GM12878 (cell line): ENCODE measurements around the gene UFC1.

Experiments
- BHLHE40 ChIP-seq, 2 experiments: fragments of 450-650 bp in 1 of 2; IDR thresholded peaks; 2 replicates each; pipeline ENCODE4 v1.6.1; 2011 to 2017; ENCODE audit warnings: low read depth in 2 of 2, borderline replicate concordance in 1 of 2, improper control_type of control experiment in 1 of 2, low read length in 1 of 2, mild to moderate bottlenecking in 1 of 2
- CREM ChIP-seq: IDR thresholded peaks from 2 replicates; pipeline ENCODE4 v1.6.1; 2014; ENCODE audit warnings: antibody characterized with exemption, low read depth
- CTCF ChIP-seq, 3 experiments: IDR thresholded peaks in 2 of 3; conservative IDR thresholded peaks in 1 of 3; 2 replicates each; pipeline ENCODE4 v1.5.1; 2011; ENCODE audit warnings: low read depth in 3 of 3, low read length in 3 of 3, mild to moderate bottlenecking in 3 of 3, control low read depth in 2 of 3, moderate library complexity in 2 of 3, inconsistent platforms in 1 of 3, mixed read lengths in 1 of 3; ENCODE audit not compliant: control insufficient read depth in 2 of 3, insufficient read depth in 1 of 3; ENCODE audit errors: extremely low read depth in 1 of 3
- GABPA ChIP-seq: IDR thresholded peaks from 2 replicates; pipeline ENCODE4 v1.6.1; 2014; ENCODE audit warnings: antibody characterized with exemption, low read depth, mild to moderate bottlenecking, inconsistent platforms
- JUND ChIP-seq: IDR thresholded peaks from 2 replicates; pipeline ENCODE4 v1.6.1; 2012; ENCODE audit warnings: low read depth, mild to moderate bottlenecking, low read length, improper control_type of control experiment, moderate library complexity
- MLLT1 ChIP-seq: fragments of 450-650 bp; IDR thresholded peaks from 2 replicates; pipeline ENCODE4 v1.6.1; 2016; ENCODE audit warnings: mild to moderate bottlenecking
- MTA3 ChIP-seq: IDR thresholded peaks from 2 replicates; pipeline ENCODE4 v1.6.1; 2012; ENCODE audit warnings: low read length, inconsistent platforms, borderline replicate concordance
- REST ChIP-seq: IDR thresholded peaks from 2 replicates; pipeline ENCODE4 v1.6.1; 2012; ENCODE audit warnings: mild to moderate bottlenecking, low read depth, low read length
- SPI1 ChIP-seq: IDR thresholded peaks from 2 replicates; pipeline ENCODE4 v1.6.1; 2011; ENCODE audit warnings: low read depth, mild to moderate bottlenecking, low read length, moderate library complexity, borderline replicate concordance; ENCODE audit not compliant: insufficient read depth
- STAT3 ChIP-seq: IDR thresholded peaks from 2 replicates; pipeline ENCODE4 v1.6.1; 2011; ENCODE audit warnings: low read depth, low read length, improper control_type of control experiment
- YY1 ChIP-seq: IDR thresholded peaks from 2 replicates; pipeline ENCODE4 v1.6.1; 2011; ENCODE audit warnings: low read depth, mild to moderate bottlenecking, low read length

- TF ChIP-seq MLLT1: no peak; the same call in 1 of the 2 replicates
- TF ChIP-seq YY1: peak; percentile 100
- TF ChIP-seq JUND: no peak
- no peak for TF ChIP-seq CTCF (IDR thresholded peaks at IDR 0.05 in 2 of 3, conservative IDR thresholded peaks at IDR 0.05 in 1 of 3; ENCODE audit: control insufficient read depth in 2 of 3, extremely low read depth in 1 of 3, insufficient read depth in 1 of 3, low read depth in 3 of 3, low read length in 3 of 3)
- peak; percentile 79 for TF ChIP-seq CREM
- TF ChIP-seq REST: 0 out of 2 replicates have a peak, but pooled peaks have one; percentile 5
- TF ChIP-seq STAT3: no peak
- peak; percentile 98 for TF ChIP-seq GABPA
- TF ChIP-seq MTA3: 0 out of 2 replicates have a peak, but pooled peaks have one; percentile 52
- TF ChIP-seq SPI1: peak; percentile 66
- peak; percentile 17 to 74; a peak in 2 of 4 replicates for TF ChIP-seq BHLHE40 (IDR thresholded peaks at IDR 0.05; ENCODE audit: borderline replicate concordance in 1 of 2, low read depth in 2 of 2, low read length in 1 of 2)
Observed at GRCh38 chr1:161153682-161154337, at the start of gene UFC1.
